KMS-11 (cell line): Measurements from ENCODE around the gene HMHB1.

ENCODE experiments used
- H2AFZ ChIP-seq: fragments of 200-600 bp; sonication (generic); 2 replicates; pipeline ENCODE4 v1.6.1; 2016; ENCODE audit warnings: antibody characterized with exemption, mixed run types, low read depth
- H3K27ac ChIP-seq: fragments of 200-600 bp; sonication (generic); 2 replicates; pipeline ENCODE4 v1.6.1; 2016; ENCODE audit warnings: mild to moderate bottlenecking, mixed run types
- H3K27me3 ChIP-seq: fragments of 200-600 bp; sonication (generic); 2 replicates; pipeline ENCODE4 v1.6.1; 2017; ENCODE audit warnings: mild to moderate bottlenecking, low read depth, mixed run types, moderate library complexity; ENCODE audit not compliant: insufficient read depth
- H3K36me3 ChIP-seq: fragments of 200-600 bp; sonication (generic); 2 replicates; pipeline ENCODE4 v1.6.1; 2017; ENCODE audit warnings: mild to moderate bottlenecking, mixed run types; ENCODE audit not compliant: insufficient read depth
- H3K4me1 ChIP-seq: fragments of 200-600 bp; sonication (generic); 2 replicates; pipeline ENCODE4 v1.6.1; 2016; ENCODE audit warnings: mild to moderate bottlenecking, low read depth, mixed run types; ENCODE audit not compliant: poor library complexity, severe bottlenecking
- H3K4me2 ChIP-seq: fragments of 200-600 bp; sonication (generic); 2 replicates; pipeline ENCODE4 v1.7.0; 2016; ENCODE audit warnings: mild to moderate bottlenecking, mixed run types
- H3K4me3 ChIP-seq: fragments of 200-600 bp; sonication (generic); IDR thresholded peaks from 2 replicates; pipeline ENCODE4 v1.6.1; 2017; ENCODE audit warnings: low read depth, low read length, mixed read lengths; ENCODE audit not compliant: insufficient read depth
- H3K79me2 ChIP-seq: fragments of 200-600 bp; sonication (generic); 2 replicates; pipeline ENCODE4 v1.6.1; 2016; ENCODE audit warnings: low read depth, mixed run types; ENCODE audit not compliant: insufficient read depth
- H3K9ac ChIP-seq: fragments of 200-600 bp; sonication (generic); 2 replicates; pipeline ENCODE4 v1.6.1; 2016; ENCODE audit warnings: mild to moderate bottlenecking, mixed run types
- H4K20me1 ChIP-seq: fragments of 200-600 bp; sonication (generic); 2 replicates; pipeline ENCODE4 v1.6.1; 2016; ENCODE audit warnings: mild to moderate bottlenecking, mixed run types; ENCODE audit not compliant: insufficient read depth
- CTCF ChIP-seq: fragments of 200-600 bp; sonication (generic); conservative IDR thresholded peaks from 2 replicates; pipeline ENCODE4 v1.6.1; 2017; ENCODE audit warnings: low read depth, mild to moderate bottlenecking, antibody characterized with exemption, low read length, moderate library complexity, mixed read lengths

Gene HMHB1

GRCh38 chr5:143793249-143793648 lies 18.7 kb upstream of the HMHB1 start:
- TF ChIP-seq CTCF, result no peak
- Histone ChIP-seq H3K27ac (no peak overlapping the region), H3K27me3 (no peaks in the 10 kb centered on the region), H3K79me2 (no peaks in the 10 kb centered on the region), H3K4me3 (no peak overlapping the region), H3K9ac (no peak overlapping the region), H3K4me1 (no peaks in the 10 kb centered on the region), H2AFZ (no peak overlapping the region), H4K20me1 (no peaks in the 10 kb centered on the region), H3K36me3 (no peaks in the 10 kb centered on the region), H3K4me2 (no peak overlapping the region)

- H2AFZ ChIP-seq, result no peak overlapping the region
- no peaks in the 10 kb centered on the region for H3K4me1 ChIP-seq
- no peaks in the 10 kb centered on the region for H3K27me3 ChIP-seq
- H3K4me3 ChIP-seq, result no peak overlapping the region
- no peak for TF ChIP-seq CTCF
- no peaks in the 10 kb centered on the region for H3K36me3 ChIP-seq
- no peak overlapping the region for H3K27ac ChIP-seq
- no peaks in the 10 kb centered on the region for H4K20me1 ChIP-seq
- H3K9ac ChIP-seq, result no peak overlapping the region
- no peaks in the 10 kb centered on the region for H3K79me2 ChIP-seq
- no peak overlapping the region for H3K4me2 ChIP-seq
These were observed 15.8 kb upstream of the HMHB1 start for GRCh38 chr5:143796125-143796524.

GRCh38 chr5:143796753-143797152 lies 15.2 kb upstream of the HMHB1 start:
- no peak overlapping the region for H3K4me3 ChIP-seq
- H3K9ac ChIP-seq, result no peak overlapping the region
- no peaks in the 10 kb centered on the region for H3K27me3 ChIP-seq
- H3K27ac ChIP-seq, result no peak overlapping the region
- H3K4me1 ChIP-seq, result no peaks in the 10 kb centered on the region
- H4K20me1 ChIP-seq, result no peaks in the 10 kb centered on the region
- no peaks in the 10 kb centered on the region for H3K36me3 ChIP-seq
- TF ChIP-seq CTCF, result no peak
- no peak overlapping the region for H2AFZ ChIP-seq
- H3K4me2 ChIP-seq, result no peak overlapping the region
- H3K79me2 ChIP-seq, result no peaks in the 10 kb centered on the region

GRCh38 chr5:143800715-143801114 lies 11.2 kb upstream of the HMHB1 start:
- H3K4me3 ChIP-seq, result no peak overlapping the region
- H2AFZ ChIP-seq, result no peak overlapping the region

More at GRCh38 chr5:143800715-143801114, 11.2 kb upstream of the HMHB1 start:
- Histone ChIP-seq H3K9ac (no peak overlapping the region), H4K20me1 (no peaks in the 10 kb centered on the region), H3K4me1 (no peaks in the 10 kb centered on the region), H3K4me2 (no peak overlapping the region), H3K27me3 (no peaks in the 10 kb centered on the region), H3K36me3 (no peaks in the 10 kb centered on the region), H3K79me2 (no peaks in the 10 kb centered on the region), H3K27ac (no peak overlapping the region)
- TF ChIP-seq CTCF, result no peak
